Inferior parietal cortex (tissue), 1 donor: Measurements from ENCODE around the gene KIRREL2.
A peak's percentile ranks its signal among the peaks of the same experiment; 100 is the strongest.
"Not testable (repeated sequence)": the region's sequence is repeated elsewhere in the genome, so short reads cannot be mapped to it uniquely, and the experiment has no call there.

ENCODE experiments used
- DNase-seq: peaks from one replicate; pipeline ENCODE4 v3.0.0-alpha.2; 2016; ENCODE audit errors: extremely low spot score

KIRREL2 gene

DNA sequence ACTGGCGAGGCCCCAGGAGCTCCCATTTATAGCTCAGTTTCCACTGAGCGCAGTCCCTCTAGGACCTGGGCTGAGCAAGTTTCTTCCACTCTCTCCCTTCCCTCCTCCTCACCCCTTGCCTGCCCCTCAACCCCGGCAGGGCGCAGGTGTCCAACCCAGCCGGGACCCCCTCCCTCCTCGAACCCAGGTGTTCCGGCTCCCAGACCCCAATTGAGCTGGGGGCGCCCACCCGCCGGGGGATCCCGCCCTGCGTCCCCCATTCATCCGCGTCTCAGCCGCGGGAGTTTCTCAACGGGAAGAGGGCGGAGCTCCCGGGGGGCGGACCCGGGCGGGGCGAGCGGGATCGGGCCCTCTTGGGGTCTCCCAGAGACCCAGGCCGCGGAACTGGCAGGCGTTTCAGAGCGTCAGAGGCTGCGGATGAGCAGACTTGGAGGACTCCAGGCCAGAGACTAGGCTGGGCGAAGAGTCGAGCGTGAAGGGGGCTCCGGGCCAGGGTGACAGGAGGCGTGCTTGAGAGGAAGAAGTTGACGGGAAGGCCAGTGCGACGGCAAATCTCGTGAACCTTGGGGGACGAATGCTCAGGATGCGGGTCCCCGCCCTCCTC, at the start of gene KIRREL2:
Gene KIRREL2 (plus strand): TSS at position 366 of the 604 bp plus-strand sequence. CDS start 209 bp downstream, at position 575.
- no peak for DNase-seq

DNA sequence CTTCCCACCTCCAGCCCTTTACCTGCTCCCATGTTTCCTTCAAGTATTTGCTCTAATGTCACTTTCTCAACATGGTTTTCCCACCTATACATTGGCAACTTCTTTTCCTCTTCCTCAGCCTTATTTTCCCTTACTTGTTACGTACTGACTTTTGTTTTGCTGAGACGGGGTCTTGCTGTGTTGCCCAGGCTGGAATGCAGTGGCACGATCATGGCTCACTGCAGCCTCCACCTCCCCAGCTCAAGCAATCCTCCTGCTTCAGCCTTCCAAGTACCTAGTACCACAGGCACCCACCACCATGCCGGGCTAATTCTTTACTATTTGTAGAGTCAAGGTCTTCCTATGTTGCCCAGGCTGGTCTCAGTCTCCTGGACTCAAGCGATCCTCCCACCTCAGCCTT, 49.1 kb upstream of the KIRREL2 start:
- DNase-seq = no peak

DNA sequence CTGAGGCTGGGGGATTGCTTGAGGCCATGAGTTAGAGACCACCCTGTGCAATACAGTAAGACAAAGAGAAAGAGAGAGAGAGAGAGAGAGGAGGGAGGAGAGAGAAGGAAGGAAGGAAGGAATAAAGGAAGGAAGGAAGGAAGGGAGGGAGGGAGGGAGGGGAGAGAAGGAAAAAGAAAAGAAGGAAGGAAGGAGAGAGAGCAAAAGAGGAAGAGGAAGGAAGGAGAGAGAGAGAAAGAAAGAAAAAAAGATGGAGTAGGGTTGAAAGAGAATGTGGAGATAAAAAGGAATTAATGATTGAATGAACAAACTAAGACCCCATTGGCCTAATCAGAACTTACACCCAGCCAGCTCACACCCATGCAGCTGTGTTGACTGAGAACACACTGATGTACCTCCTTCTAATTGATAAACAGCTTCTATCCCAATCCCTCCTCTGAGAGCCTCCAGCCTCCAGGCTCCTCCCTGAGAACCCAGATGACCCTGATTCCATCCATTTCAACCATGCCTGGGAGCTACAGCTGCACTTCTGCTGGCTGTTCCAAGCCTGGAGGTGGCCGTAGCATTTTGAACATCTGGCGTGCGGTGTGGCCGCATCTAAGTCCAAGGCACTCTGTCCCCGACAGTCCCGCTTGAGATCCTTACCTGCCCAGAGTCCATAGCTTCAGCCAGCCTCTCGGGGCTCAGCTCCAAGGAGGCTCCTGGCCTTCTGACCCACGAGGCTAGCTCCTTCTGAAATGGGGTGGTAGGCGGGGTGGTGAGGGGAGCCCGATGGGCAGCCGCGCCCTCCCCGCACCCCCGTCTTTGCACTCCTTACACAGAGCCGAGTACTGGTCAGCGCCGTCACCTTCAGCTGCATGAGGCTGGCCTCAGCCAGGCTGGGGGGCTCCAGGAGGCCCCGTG, 45.1 kb upstream of the KIRREL2 start:
- DNase-seq = no peak

DNA sequence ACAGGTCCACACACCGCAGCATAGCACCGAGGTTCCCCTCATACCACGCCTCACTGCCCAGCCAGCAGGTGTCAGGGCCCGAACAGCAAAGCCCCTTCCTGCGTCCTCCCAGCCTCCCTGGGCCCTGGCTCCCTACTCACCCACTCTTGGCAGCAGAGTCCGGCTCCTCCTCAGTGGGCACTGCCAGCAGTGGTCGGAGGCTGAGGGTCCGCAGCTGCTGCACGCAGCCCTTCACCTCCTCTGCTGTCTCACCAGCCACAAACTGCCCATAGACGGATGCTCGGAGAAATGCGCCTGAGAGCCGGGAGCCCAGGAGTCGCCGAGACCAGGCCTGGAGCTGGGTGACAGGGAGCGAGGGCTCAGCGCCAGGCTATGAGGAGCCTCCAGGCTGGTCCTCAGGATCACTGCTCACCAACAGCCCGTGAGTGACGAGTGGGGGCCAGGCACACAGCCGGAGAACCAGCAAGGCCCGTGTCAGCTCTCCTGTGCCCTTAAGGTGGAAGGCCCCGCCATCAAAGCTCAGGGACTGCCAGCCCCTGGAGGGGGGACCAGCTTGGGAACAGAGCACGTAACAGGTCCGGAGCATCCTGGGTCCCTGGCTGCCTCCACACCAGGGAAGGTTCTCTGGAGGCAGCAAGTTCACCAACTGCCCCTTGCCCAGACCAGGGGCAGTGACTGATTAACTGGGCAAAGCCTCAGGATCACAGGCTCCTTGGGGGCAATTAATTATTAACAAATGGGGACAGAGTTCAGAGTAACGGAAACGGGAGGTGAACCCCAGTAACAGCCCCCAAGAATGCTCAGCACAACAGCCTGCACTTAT, 44.3 kb upstream of the KIRREL2 start, which contains the start of gene PRODH2:
Gene PRODH2 (minus strand): TSS at position 626 of the 823 bp plus-strand sequence. CDS start 40 bp downstream, at position 586.
- DNase-seq = no peak

DNA sequence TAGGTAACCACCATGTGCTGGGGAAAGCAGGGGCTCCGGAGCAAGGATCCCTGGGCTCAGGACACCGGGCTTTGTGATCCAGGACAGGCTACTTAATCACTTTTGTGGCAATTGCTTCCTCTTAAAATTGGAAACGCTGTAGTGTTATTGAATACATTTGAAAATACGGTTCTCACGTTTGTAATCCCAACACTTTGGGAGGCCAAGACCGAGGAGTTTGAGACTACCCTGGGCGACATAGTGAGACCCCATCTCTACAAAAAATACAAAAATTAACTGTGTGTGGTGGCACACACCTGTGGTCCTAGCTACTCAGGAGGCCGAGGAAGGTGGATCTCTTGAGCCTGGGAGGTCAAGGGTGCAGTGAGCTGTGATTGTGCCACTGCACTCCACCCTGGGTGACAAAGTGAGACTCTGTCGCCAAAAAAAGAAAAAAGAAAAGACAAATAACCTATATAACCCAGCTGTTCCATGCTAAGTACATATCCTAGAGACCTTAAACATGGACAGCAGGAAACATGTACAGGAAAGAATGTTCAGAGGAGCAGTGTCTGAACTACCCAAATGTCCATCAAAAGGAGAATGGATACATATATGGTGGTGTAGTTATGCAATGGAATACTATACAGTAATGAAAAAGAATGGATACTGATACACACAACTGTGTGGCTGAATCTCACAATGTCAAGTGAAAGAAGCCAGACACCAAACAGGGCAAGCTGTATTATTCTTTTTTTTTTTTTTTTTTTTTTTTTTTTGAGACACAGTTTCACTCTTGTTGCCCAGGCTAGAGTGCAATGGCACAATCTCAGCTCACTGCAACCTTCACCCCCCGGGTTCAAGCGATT, 43.4 kb upstream of the KIRREL2 start:
- DNase-seq = no peak

DNA sequence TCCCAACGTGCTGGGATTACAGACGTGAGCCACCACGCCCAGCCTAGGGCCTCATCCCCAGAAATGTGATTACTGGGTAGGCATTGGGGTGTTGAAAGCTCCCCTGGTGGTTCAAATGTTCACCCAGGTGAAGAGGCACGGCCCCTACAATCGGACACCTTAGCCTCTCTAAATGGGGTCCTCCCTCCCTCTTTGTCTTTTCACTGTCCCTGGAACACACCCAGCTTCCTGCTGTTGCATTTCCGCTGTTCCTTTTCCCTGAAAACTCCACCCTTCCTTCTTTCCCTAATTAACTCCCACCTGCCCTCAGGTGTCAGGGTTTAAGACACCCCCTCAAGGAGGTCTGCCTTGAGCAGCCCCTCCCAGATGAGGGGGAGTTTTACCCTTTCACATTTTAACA, 40.4 kb upstream of the KIRREL2 start:
- no peak for DNase-seq

DNA sequence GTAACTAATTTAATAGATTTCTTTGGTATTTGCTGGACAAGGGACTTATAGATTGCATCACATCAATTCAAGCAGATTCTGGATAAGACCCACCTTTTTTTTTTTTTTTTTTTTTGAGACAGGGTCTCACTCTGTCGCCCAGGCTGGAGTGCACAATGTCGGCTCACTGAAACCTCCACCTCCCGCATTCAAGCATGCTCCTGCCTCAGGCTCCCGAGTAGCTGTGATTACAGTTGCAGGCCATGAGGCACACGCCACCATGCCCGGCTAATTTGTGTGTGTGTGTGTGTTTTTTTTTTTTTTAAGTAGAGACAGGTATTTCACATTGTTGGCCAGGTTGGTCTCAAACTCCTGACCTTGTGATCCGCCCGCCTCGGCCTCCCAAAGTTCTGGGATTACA, 39.9 kb upstream of the KIRREL2 start:
- no peak for DNase-seq

DNA sequence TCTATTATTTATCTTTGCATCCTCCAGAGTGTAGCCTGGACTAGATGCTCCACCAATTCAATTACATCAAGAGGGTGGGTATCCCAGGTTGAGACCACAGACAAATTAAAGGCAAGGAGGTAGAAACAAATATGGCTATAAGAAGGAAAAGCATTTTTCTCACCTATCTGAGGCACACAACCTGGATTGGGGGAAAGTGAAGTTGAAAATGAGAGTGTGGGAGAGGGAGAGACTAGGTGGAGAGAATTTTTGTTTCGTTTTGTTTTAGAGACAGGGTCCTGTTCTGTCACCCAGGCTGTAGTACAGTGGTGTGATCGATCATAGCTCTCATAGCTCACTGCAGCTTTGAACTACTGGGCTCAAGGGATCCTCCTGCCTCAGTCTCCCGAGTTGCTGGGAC, 38.3 kb upstream of the KIRREL2 start:
- no peak for DNase-seq

DNA sequence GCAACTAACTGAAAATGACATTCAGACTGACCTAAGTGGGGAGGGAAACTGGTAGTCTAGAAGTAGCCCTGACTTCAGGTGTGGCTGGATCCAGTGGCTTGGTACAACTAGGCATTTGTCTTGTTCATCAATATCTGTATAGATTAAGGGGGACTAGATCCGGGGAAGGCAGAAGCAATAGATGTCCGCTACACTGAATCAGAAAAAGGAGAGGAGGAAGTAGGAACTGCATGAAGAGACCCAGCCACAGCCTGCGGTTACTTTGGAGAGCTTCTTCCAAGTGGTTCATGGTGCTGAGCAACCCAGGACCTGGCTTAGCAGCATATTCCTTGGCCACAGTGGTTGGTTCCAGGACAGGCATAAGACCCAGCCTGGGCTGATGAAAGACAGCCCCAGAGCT, 34.1 kb upstream of the KIRREL2 start:
- DNase-seq = no peak

DNA sequence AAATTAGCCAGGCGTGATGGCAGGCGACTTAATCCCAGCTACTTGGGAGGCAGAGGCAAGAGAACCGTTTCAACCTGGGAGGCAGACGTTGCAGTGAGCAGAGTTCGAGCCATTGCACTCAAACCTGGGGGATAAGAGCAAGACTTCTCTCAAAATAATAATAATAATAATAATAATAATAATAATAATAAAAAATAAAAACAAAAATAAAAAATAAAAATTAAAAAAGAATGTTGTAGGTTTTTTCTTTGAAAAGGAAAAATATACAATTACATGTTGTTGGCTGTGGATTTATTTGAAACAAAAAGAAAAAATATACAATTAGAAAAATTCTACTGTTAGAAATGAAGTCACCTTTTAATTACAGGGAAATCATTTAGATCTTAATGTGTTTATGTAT, 32.6 kb upstream of the KIRREL2 start:
- no peak for DNase-seq

DNA sequence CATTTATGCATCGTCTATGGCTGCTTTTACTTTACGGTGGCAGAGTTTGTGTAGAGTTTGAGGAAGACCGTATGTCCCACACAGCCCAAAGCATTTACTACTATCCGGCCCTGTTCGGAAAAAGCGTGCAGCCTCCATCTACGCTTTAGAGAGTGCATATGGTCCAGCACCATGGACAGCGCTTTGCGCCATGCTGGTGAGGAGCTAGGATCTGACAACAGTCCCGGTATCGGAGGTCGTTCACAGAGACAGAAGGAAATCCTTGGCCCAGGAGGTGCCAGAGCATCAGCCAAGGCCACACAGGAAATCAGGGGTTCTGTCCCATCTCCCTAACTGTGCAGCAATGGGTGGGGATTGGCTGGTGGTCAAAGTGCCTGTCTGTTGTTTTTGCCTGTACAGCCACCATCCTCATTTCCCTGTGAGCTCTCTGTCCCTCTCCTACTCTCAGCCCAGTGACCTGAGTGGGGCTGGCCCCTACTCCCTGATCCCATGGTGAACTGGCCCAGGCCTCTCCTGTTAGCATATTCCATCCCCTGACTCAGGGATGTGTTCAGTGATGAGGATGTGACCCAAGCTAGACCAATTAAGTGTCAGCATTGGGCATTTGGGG, 27.9 kb upstream of the KIRREL2 start:
- peak; percentile 39 for DNase-seq

DNA sequence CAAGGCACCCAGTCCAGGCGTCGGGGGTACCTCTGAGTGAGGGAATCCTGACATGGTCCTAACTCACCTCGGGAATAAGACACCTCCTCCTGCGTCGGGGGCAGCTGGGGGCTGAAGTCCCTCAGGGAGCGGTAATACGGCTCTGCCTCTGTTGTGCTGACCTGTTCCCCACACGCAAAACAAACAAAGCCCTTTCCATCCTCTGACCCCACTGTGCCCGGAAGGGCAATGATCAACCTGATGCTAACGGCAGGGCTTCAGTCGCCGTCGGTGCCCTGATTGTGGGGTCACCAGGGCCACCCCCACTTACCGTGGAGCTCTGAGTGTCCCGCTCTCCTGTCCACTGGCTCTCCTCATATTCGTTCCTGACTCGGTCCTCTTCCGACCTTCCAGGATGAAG, 25.7 kb upstream of the KIRREL2 start:
- DNase-seq = no peak

DNA sequence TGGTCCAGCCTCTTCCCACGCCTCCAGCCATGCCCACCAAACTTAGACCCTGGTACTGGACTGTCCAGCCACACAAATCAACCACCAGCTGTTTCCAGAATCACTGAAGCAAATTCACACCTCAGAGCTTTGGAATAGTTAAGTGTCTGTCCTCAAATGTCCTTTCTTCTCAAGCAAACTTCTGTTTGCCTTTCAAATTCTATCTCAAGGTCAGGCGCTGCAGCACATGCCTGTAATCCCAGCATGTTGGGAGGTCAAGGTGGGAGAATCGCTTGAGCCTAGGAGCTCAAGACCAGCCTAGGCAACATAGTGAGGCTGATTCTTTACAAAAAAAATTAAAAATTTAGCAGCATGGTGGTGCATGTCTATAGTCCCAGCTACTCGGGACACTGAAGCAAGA, 24.7 kb upstream of the KIRREL2 start:
- no peak for DNase-seq

DNA sequence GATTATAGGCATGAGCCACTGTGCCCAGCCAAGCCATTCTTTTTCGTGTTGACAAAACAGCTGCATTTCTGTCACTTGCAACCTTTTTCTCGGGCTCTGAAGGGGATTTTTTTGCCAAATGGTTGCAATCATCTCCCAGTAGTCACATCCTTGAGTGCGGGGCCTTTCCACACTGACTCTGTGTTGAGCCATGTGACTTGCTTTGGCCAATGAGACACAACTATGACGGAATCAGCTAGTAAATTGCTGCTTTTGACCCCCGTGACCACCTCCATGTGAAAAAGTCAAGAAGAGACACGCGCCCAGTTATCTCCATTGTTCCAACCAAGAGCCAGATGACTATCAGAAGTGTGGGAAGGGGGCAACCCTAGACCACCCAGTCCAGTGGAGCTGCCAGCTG, 22.7 kb upstream of the KIRREL2 start:
- no peak for DNase-seq

DNA sequence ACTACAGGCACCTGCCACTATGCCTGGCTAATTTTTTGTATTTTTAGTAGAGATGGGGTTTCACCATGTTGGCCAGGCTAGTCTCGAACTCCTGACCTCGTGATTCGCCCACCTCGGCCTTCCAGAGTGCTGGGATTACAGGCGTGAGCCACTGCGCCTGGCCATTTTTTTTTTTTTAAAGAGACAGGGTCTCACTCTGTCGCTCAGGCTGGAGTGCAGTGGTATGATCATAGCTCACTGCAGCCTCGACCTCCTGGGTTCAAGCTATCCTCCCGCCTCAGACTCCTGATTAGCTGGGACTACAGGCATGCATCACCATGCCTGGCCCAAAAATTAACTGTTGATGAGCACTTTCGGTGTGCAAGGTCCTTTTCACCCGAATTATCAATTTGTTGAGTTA, 20.6 kb upstream of the KIRREL2 start:
- DNase-seq = not testable (repeated sequence)

DNA sequence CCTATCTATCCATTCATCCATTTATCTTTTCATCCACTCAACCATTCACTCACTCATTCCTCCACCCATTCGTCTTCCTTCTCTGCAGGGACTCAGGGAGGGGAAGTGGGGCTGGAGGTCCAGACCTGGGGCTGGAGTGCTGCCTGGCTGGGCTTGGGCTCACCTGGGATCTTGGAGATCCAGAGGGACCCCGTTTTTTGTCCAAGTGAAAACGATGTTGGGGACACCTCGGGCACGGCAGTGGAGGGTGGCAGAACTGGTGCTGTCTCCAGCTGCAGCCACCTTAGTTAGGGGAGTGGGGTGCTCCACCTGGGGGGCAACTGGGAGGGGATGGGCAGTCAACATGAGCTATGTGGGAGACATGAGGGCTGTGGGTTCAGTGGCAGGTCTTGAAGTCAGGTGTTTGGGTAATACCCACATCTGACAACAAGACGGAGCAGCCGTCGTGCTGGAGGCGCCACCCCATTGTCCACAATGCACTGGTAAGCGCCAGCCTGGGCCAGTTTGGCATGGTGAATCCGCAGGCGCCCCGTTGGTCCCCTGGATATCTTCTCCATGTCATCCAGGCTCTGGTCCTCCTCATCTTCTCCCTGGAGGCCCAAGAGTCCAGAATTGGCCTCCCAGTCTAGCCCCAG, 14.6 kb upstream of the KIRREL2 start:
- no peak for DNase-seq

DNA sequence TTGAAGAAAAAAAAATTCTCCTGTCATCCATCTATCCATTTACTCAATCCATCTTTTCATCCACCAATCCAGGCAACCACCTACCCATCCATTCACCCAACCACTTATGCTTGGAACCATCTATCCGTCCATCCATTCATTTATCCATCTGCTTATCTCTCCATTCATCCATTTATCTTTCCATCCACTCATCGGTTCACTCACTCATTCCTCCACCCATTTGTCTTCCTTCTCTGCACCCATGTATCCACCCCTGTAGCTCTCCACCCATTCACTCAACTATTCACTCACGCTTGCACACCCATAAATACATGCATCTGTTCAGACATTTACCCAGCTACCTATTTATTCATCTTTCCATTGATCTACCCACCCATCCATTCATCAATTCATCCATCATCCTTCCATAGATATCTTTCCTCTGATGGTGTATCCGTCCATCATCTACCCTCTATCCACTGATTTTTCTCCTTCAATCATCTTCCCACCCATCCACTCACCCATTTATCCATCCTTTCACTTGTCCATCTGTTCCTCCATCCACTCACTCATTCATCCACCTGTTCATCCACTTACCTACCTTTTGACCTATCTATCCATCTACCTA, 13.9 kb upstream of the KIRREL2 start:
- no peak for DNase-seq

DNA sequence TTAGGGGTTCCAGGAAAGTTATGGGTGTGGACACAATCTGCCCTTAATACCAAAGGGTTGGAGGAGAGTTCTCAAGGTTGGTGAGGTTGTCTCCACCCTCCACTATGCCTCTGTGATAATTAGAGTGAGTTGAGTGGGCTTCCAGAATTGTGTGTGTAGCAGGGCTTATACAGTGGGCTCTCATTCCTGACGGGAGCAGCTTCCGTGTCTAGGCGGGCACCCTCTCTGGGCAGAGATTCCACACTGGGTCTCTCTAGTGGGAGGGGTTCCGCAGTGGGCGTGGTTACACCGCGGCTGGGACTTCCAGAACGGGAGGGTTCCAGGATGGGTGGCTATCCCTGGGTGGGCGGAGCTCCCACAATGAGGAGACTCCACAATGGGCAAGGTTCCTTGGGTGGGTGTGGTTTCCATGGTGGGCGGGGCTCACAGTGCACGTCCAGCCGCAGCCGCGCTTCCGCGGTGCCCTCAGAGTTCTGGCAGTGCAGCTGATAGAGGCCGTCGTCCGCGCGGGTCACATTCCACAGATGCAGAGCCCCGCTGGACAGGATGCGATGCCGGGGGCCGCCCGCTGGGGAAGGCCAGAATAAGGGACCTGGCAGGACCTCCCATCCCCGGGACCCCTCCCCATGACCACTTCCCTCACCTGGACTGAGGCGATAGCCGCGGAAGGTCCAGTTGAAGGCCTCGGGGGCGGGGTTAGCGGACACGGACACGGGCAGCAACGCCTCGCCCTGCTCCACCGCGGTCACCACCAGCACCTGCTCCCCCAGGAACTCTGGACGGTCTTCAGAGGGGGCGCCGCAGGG, 12.8 kb upstream of the KIRREL2 start:
- DNase-seq = no peak
